Stomach (tissue), 4 donors: Measurements from ENCODE around the gene ASB7.

Experiments used
- CTCF ChIP-seq, 7 experiments: fragments of 450-650 bp in 4 of 7; fragments of 200-600 bp in 3 of 7; sonication (generic) in 3 of 7; IDR thresholded peaks; one replicate each; pipeline ENCODE4 v1.5.1; 2016 to 2019; ENCODE audit warnings: antibody characterized with exemption in 7 of 7, control low read depth in 2 of 7, mild to moderate bottlenecking in 1 of 7
- POLR2A ChIP-seq, 4 donors: fragments of 450-650 bp; IDR thresholded peaks; one replicate each; pipeline ENCODE4 v1.6.1; 2016; ENCODE audit warnings: antibody characterized with exemption in 4 of 4, control low read depth in 2 of 4, mild to moderate bottlenecking in 1 of 4, moderate library complexity in 1 of 4
- POLR2AphosphoS5 ChIP-seq, 3 donors: sonication (generic); formaldehyde crosslinking; IDR thresholded peaks; one replicate each; pipeline ENCODE4 v1.6.1; 2016; ENCODE audit warnings: antibody characterized with exemption in 3 of 3

- TF ChIP-seq CTCF (IDR thresholded peaks at IDR 0.05) (no peak), POLR2A (IDR thresholded peaks at IDR 0.05) (no peak), POLR2AphosphoS5 (IDR thresholded peaks at IDR 0.05) (no peak)
These were observed 10.8 kb downstream of the ASB7 start for GRCh38 chr15:100613208-100613607.
